Measurements from ENCODE around the gene LDLRAD4.

The LDLRAD4 gene

DNA sequence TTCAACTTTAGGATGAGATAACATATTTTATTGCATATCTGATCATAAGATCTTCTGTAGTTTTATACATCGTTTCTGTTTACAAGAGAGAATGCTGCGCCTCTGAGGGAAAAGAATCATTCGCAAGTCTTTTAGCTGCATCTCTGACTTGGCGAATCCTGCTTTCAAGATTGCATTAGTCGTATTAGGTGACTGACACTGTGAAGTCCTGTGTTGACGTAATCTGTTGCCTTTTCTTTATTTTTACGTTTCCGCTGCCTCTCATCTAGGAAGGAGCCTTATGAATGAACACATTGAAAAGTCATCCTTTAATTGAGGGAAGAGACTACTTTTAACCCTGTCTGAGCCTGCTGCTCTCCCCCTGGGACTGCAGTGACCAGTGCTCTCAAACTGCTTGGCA is 101.5 kb downstream of the LDLRAD4 start:
- no peak overlapping the region for H3K4me3 ChIP-seq (ENCODE audit: low read depth, low read length)
- TF ChIP-seq, protein P1, sequence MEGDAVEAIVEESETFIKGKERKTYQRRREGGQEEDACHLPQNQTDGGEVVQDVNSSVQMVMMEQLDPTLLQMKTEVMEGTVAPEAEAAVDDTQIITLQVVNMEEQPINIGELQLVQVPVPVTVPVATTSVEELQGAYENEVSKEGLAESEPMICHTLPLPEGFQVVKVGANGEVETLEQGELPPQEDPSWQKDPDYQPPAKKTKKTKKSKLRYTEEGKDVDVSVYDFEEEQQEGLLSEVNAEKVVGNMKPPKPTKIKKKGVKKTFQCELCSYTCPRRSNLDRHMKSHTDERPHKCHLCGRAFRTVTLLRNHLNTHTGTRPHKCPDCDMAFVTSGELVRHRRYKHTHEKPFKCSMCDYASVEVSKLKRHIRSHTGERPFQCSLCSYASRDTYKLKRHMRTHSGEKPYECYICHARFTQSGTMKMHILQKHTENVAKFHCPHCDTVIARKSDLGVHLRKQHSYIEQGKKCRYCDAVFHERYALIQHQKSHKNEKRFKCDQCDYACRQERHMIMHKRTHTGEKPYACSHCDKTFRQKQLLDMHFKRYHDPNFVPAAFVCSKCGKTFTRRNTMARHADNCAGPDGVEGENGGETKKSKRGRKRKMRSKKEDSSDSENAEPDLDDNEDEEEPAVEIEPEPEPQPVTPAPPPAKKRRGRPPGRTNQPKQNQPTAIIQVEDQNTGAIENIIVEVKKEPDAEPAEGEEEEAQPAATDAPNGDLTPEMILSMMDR (conservative IDR thresholded peaks at IDR 0.05; ENCODE audit: low read depth, low read length): no peak
- peak; percentile 7 for DNase-seq (ENCODE audit: low read depth)

DNA sequence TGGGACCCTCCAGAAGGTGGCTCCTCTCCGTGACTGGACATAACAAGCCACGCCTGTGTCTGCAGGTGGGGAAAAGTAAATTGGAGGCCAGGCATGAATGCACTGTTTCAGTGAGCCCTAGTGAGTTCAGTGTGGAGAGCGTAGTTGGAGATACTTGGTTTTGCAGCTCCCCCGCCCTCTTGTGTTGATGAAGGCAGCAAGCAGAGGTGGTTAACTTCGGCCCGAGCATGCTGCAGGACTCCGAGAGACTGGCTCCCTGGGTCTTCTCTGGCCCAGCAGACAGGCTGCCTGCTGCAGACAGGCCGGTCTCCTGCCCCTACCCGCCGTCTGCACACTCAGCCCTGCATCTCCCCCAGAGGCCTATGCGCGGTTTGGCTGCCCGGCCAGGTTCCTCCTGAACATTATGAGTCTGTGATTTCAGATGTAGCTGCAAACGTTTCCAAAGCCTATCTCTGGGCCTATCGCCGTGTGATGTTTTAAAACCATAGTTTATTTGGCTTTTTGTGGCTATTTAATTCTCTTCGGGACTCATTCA is 102.4 kb downstream of the LDLRAD4 start:
- no peak overlapping the region for H3K4me3 ChIP-seq (ENCODE audit: low read depth, low read length)
- no peak for DNase-seq (ENCODE audit: low read depth)
- TF ChIP-seq, protein P1 (conservative IDR thresholded peaks at IDR 0.05; ENCODE audit: low read depth, low read length): no peak

DNA sequence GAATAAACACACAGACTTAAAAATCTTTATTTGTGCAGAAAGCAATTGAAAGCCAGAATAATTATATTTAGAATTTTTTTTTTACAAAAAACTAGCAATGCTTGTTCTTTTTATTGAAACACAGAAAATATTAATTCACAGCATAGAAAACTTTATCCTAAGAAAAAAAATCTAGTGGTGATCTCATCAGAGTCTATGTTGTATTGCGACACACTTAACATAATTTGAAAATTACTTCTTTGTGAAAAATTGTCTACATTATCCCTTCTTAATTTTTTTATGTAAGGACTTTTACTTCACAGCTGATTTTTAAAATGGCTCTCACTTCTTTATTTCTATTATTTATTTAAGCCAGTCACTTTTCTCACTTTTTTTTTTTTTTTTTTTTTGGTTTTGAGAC is 103.4 kb downstream of the LDLRAD4 start:
- DNase-seq (ENCODE audit: low read depth): peak; percentile 22
- TF ChIP-seq, protein P1 (conservative IDR thresholded peaks at IDR 0.05; ENCODE audit: low read depth, low read length): no peak
- no peak overlapping the region for H3K4me3 ChIP-seq (ENCODE audit: low read depth, low read length)

DNA sequence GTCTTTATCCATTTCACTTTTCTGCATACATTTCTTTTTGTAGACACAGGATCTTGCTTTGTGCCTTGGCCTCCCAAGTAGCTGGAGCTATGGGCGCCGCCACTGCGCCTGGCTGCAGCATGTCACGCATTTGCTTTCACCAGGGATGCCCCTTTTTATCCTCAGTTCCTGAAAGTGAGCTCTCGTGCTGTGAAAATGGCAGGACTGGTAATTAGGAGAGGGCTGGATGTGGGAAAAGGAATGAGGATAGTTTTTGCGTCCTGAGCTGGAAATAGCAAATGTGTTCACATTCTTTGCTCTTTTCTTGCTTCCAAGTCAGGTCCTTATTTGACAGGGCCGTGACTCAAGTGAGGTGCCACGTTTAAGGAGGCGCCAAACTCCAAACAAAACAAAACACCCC is 104.6 kb downstream of the LDLRAD4 start:
- TF ChIP-seq, protein P1 (conservative IDR thresholded peaks at IDR 0.05; ENCODE audit: low read depth, low read length): no peak
- DNase-seq (ENCODE audit: low read depth): no peak

DNA sequence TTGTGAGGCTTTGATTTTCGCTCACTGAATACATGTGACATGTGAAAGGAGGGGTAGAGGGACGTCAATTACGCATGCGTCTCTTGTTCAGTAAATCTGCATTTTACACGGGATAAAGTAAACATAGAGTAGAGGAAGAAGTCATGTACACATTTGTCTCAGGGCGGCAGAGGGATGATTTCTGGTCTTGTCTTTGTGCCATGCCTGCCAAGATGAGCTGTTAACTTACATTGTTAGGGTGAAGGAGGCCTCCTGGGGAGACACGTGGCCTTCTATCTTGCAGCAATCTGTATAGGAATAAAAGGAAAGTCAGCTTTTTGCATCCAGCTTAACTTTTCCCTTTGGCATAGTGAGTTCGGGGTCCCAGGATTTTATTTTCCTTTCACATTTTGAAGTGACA is 106.3 kb downstream of the LDLRAD4 start:
- no peak overlapping the region for H3K4me3 ChIP-seq (ENCODE audit: low read depth, low read length)
- TF ChIP-seq, protein P1 (conservative IDR thresholded peaks at IDR 0.05; ENCODE audit: low read depth, low read length): no peak
- no peak for DNase-seq (ENCODE audit: low read depth)

More for the DNA sequence above, 104.6 kb downstream of the LDLRAD4 start:
- H3K4me3 ChIP-seq (ENCODE audit: low read depth, low read length): no peak overlapping the region

DNA sequence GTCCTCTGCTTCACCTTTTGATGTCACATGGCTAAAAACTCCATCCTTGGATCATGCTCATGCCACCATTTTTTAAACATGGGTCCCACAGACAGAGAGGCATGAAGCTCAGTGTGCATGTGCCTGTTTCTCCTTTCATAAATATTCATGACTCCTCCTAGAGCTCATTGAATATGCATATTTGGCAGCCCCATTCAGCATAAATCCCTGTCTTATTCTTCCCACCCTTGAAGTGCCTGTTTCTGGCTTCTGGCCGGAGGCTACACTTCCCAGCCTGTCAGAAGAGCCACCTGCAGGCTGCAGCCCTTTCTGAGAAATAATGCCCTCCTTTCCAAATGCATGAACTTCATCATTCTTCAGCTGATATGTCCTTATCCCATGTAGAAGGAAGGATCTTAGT is 109.7 kb downstream of the LDLRAD4 start:
- no peak for DNase-seq (ENCODE audit: low read depth)
- TF ChIP-seq, protein P1 (conservative IDR thresholded peaks at IDR 0.05; ENCODE audit: low read depth, low read length): no peak
- H3K4me3 ChIP-seq (ENCODE audit: low read depth, low read length): no peak overlapping the region

DNA sequence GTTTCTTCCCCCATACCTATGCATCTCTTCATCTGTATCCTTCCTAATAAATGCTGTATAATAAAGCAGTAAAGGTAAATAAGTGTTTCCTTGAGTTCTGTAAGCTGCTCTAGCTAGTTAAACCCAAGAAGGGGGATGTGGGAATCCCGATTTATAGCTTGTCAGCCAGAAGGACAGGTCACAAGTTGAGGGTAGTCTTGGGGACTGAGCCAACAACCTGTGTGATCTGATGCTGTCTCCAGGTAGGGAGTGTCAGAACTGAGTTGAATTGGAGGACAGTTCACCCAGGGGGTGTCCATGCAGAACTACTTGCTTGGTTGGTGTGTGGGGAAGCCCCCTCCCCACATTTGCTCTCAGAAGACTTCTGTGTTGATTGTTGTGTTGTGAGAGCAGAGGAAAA is 112.4 kb downstream of the LDLRAD4 start:
- TF ChIP-seq, protein P1 (conservative IDR thresholded peaks at IDR 0.05; ENCODE audit: low read depth, low read length): no peak

More for the DNA sequence above, 112.4 kb downstream of the LDLRAD4 start:
- no peak overlapping the region for H3K4me3 ChIP-seq (ENCODE audit: low read depth, low read length)
- DNase-seq (ENCODE audit: low read depth): no peak
